GM18499 (cell line): ENCODE data around the gene MORN3.
"Not testable (repeated sequence)": the region's sequence is repeated elsewhere in the genome, so short reads cannot be mapped to it uniquely, and the experiment has no call there.

ENCODE experiments used
- ATAC-seq: cut with Tn5 transposase; IDR thresholded peaks from one replicate; pipeline ENCODE4 v1.9.1; 2021; ENCODE audit warnings: moderate number of reproducible peaks; ENCODE audit not compliant: insufficient read depth, unreplicated experiment

Gene MORN3

GRCh38 chr12:121669521-121669900 is at the start of gene MORN3:
Gene MORN3, minus strand, starts transcription at chr12:121669654. Its CDS starts 171 bp downstream, at chr12:121669483.
- no peak for ATAC-seq

GRCh38 chr12:121718653-121719239 is 49.3 kb upstream of the MORN3 start:
- ATAC-seq, result no peak

- no peak for ATAC-seq
These were observed 47.7 kb upstream of the MORN3 start for GRCh38 chr12:121717041-121717699.

- no peak for ATAC-seq
These were observed 46.5 kb upstream of the MORN3 start for GRCh38 chr12:121715862-121716435.

- ATAC-seq, result not testable (repeated sequence)
These were observed 45.6 kb upstream of the MORN3 start for GRCh38 chr12:121715055-121715454.

GRCh38 chr12:121713793-121714192 is 44.3 kb upstream of the MORN3 start:
- no peak for ATAC-seq

- ATAC-seq, result no peak
These were observed 43.9 kb upstream of the MORN3 start for GRCh38 chr12:121713257-121713777.

GRCh38 chr12:121712461-121713256 is 43.2 kb upstream of the MORN3 start, which contains the start of gene TMEM120B:
Gene TMEM120B, plus strand, starts transcription at chr12:121712752. Its CDS starts 144 bp downstream, at chr12:121712896.
- peak; percentile 43 for ATAC-seq

GRCh38 chr12:121712190-121712460 is 42.7 kb upstream of the MORN3 start:
- ATAC-seq, result peak; percentile 5

GRCh38 chr12:121711361-121712189 is 42.1 kb upstream of the MORN3 start:
- no peak for ATAC-seq

- no peak for ATAC-seq
These were observed 40.1 kb upstream of the MORN3 start for GRCh38 chr12:121709478-121709961.

- ATAC-seq, result not testable (repeated sequence)
These were observed 39.6 kb upstream of the MORN3 start for GRCh38 chr12:121709064-121709424.

GRCh38 chr12:121708313-121709063 is 39.0 kb upstream of the MORN3 start:
- no peak for ATAC-seq

GRCh38 chr12:121705514-121705913 is 36.1 kb upstream of the MORN3 start:
- no peak for ATAC-seq

- no peak for ATAC-seq
These were observed 33.5 kb upstream of the MORN3 start for GRCh38 chr12:121702944-121703343.

GRCh38 chr12:121701667-121702277 is 32.3 kb upstream of the MORN3 start:
- ATAC-seq, result no peak

GRCh38 chr12:121697861-121698260 is 28.4 kb upstream of the MORN3 start:
- not testable (repeated sequence) for ATAC-seq

- ATAC-seq, result no peak
These were observed 27.7 kb upstream of the MORN3 start for GRCh38 chr12:121697093-121697698.
